Central memory CD4-positive, alpha-beta T cell (primary cell): Measurements from ENCODE around the gene KL.

Experiments used
- DNase-seq: peaks from one replicate; pipeline ENCODE4 v3.0.0; 2022
- total RNA-seq, 3 experiments: gene quantifications; one replicate each; lab custom pipeline; 2026; lab: John Stamatoyannopoulos, UW

Gene KL
- total RNA-seq, result 0 to 0.71 (median 0.54) reads per million in 3 experiments

- no peak for DNase-seq
These were observed at the start of gene KL for GRCh38 chr13:33016414-33017322. KL (plus strand) TSS chr13:33016423; CDS start chr13:33016441, 18 bp downstream.

GRCh38 chr13:32967584-32968182 is 48.5 kb upstream of the KL start:
- no peak for DNase-seq

GRCh38 chr13:32968316-32968715 is 47.9 kb upstream of the KL start:
- DNase-seq, result no peak

GRCh38 chr13:32968793-32969192 is 47.4 kb upstream of the KL start:
- DNase-seq, result no peak

- DNase-seq, result no peak
These were observed 46.7 kb upstream of the KL start for GRCh38 chr13:32969516-32969941.

- DNase-seq, result no peak
These were observed 40.0 kb upstream of the KL start for GRCh38 chr13:32976056-32976805.

- no peak for DNase-seq
These were observed 39.3 kb upstream of the KL start for GRCh38 chr13:32976912-32977311.

GRCh38 chr13:32977321-32977720 is 38.9 kb upstream of the KL start:
- no peak for DNase-seq

- no peak for DNase-seq
These were observed 37.9 kb upstream of the KL start for GRCh38 chr13:32978278-32978677.

- DNase-seq, result no peak
These were observed 33.2 kb upstream of the KL start for GRCh38 chr13:32983058-32983457.

- DNase-seq, result no peak
These were observed 31.2 kb upstream of the KL start for GRCh38 chr13:32984857-32985626.

- DNase-seq, result no peak
These were observed 29.7 kb upstream of the KL start for GRCh38 chr13:32986552-32986951.

GRCh38 chr13:32987462-32987861 is 28.8 kb upstream of the KL start:
- DNase-seq, result no peak

GRCh38 chr13:32988608-32989289 is 27.5 kb upstream of the KL start:
- DNase-seq, result no peak

GRCh38 chr13:32989290-32989667 is 26.9 kb upstream of the KL start:
- DNase-seq, result no peak

- no peak for DNase-seq
These were observed 26.3 kb upstream of the KL start for GRCh38 chr13:32989942-32990341.

GRCh38 chr13:32993145-32993544 is 23.1 kb upstream of the KL start:
- no peak for DNase-seq

- no peak for DNase-seq
These were observed 18.8 kb upstream of the KL start for GRCh38 chr13:32997399-32997798.

- DNase-seq, result no peak
These were observed 17.3 kb upstream of the KL start for GRCh38 chr13:32998966-32999365.

GRCh38 chr13:33000365-33000764 is 15.9 kb upstream of the KL start:
- no peak for DNase-seq

- DNase-seq, result no peak
These were observed 12.7 kb upstream of the KL start for GRCh38 chr13:33003458-33004019.

- DNase-seq, result no peak
These were observed 11.7 kb upstream of the KL start for GRCh38 chr13:33004511-33004910.
